Activated CD8-positive, alpha-beta memory T cell treated with anti-CD3 and anti-CD28 coated beads for 4 hours (primary cell): ENCODE data around the gene ALPK1.
"Not testable (repeated sequence)": the region's sequence is repeated elsewhere in the genome, so short reads cannot be mapped to it uniquely, and the experiment has no call there.

Experiments
- DNase-seq, 2 donors: peaks; one replicate each; pipeline ENCODE4 v3.0.0-alpha.2; 2020; ENCODE audit warnings: low read depth in 2 of 2

The ALPK1 gene

DNA sequence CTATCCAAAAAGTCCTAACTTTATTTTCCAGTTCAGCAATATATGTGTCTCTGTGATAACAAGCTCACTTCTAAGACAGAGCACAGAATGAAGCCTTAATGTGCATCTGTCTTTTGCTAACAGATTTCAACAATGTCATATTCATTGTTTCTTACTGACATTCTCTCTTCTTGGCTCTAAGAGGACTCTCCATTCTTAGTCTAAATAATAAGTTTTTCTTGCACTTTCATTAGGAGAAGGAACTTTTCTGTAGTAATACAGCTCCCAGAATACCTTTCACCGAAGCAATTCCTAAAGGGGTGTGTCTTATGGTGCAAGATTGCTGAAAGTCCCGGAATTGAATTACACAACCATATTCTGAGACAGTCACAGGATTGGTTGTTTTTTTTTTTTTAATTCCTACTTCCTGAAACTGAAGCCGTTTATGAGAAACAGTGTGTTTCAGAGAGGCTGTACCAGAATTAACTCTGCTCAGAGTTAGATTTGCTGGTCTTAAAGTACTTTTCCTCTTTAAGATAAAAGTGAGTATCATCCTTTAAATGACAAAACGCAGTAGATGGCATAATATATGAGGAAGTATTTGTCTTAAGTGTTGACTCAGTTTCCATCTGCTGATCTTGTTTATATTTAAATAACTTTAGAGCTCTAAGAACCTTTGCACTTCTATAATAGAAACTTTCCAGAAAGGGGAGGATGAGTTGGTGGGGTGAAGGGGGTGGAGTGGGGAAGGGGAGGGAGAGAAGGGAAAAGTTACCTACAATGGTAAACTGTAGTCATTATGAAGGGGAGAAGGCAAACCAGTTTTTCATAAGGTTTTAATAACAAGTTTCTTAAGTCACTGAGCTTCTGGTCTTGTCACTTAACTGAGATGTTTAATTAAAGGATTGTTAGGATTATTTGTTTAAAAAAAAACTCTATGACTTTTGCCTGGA lies at the start of gene ALPK1:
ALPK1 (plus strand) TSS at position 421 of the 932 bp plus-strand sequence.
- no peak for DNase-seq

DNA sequence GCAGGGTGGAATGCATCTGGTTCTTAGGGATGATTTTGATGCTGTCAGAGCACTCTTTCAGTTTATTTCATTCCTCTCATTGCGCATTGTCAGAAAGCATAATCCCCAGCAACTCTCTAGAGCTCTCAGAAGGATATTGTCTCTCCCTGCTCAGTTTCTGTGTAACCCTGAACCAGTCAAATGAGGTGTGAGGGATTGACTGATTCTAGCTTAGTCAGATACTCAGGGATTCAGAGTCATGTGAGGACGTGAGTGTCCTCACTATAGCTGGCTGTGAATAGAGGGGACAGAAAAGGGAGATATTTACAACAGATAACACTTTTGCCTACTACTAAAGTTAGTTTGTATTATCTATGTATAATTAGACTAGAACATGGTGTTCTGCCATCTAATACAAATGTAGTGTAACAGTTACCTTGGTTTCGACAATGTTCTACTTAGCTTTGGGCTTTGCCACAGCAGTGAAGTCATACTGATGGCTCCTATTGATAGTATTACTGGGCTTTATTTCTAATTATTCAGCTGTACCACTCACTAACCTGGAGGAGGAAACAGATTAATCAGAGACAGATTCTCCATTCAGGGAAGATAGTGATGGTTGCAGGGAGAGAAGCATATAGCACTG lies 46.0 kb upstream of the ALPK1 start:
- no peak for DNase-seq

DNA sequence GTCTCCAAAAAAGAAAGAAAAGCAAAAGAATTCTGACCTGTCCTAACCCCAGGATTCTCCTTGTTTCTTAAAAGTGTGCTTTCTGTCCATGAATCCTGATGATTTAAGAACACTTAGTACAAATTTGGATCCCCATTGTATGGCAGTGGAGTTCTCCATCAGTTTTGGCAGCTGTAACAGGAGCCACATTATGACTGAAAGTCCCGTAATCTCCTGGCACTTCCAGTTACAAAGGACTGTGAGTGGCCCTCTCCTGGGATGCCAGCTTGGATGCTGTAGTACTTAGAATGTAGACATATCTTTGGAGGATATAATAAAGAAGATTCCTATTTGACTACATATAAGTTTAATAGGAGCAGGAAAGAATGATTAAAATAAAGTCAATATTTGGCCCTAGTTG lies 44.9 kb upstream of the ALPK1 start:
- DNase-seq, result no peak

- DNase-seq, result no peak
Observed at GRCh38 chr4:112253382-112254000, 43.7 kb upstream of the ALPK1 start.

- DNase-seq, result no peak
Observed at GRCh38 chr4:112257098-112257497, 40.1 kb upstream of the ALPK1 start.

- no peak for DNase-seq
Observed at GRCh38 chr4:112266823-112267222, 30.3 kb upstream of the ALPK1 start.

- no peak for DNase-seq
Observed at GRCh38 chr4:112270051-112270450, 27.1 kb upstream of the ALPK1 start.

GRCh38 chr4:112270640-112271421 lies 26.3 kb upstream of the ALPK1 start:
- DNase-seq, result no peak

GRCh38 chr4:112272292-112272691 lies 24.9 kb upstream of the ALPK1 start:
- no peak for DNase-seq

DNA sequence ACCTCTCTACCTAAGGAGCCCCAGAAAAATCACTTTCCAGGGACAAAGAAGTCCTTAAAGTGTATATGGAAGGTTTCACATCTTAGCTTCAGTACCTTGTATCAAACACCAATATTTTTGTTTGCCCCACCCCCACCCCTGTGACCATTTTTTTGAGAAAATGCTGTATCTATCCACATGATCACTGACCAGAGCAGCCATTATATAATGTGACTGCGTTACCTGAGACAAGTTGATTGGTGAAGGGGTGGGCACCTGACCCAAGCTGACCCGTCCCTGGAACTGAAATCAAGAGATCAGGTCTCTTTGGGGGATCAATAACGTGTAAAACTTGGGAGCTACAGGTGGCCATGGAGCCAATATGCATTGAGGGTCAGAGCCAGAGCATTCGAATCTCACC lies 22.2 kb upstream of the ALPK1 start:
- no peak for DNase-seq

DNA sequence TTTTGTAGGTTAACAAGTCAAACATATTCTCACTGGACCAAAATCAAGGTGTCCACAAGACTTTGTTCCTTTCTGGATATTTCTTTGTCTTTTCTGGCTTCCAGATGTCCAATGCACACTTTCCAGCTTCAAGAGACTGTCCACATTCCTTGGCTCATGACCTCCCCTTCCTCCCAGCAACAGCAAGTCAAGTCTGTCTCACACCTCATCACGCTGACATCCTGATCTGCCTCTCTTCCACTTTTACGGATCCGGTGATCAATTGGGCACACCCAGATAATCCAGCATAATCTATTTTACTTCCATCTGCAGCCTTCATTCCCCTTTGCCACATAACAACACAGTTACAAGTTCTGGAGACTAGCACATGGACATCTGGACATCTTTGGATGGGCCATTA lies 21.1 kb upstream of the ALPK1 start:
- DNase-seq, result no peak

DNA sequence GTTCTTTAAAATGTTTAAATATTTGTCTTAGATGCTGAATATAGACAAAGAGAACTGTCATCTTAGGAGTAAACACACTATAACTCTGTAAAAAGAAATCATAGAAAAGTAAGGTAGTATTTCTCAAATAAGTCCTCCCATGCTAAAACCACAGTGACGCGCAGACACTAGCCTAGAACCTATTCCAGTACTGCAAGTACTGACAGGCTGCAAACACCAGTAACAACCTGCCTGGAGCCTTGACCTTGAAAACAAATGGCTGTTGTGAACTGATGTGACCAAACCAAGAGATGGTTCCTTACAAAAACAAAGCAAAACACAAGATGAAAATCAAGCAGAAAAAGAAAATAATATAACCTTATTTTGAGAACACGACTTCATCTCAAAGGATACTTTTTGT lies 19.9 kb upstream of the ALPK1 start:
- no peak for DNase-seq

DNA sequence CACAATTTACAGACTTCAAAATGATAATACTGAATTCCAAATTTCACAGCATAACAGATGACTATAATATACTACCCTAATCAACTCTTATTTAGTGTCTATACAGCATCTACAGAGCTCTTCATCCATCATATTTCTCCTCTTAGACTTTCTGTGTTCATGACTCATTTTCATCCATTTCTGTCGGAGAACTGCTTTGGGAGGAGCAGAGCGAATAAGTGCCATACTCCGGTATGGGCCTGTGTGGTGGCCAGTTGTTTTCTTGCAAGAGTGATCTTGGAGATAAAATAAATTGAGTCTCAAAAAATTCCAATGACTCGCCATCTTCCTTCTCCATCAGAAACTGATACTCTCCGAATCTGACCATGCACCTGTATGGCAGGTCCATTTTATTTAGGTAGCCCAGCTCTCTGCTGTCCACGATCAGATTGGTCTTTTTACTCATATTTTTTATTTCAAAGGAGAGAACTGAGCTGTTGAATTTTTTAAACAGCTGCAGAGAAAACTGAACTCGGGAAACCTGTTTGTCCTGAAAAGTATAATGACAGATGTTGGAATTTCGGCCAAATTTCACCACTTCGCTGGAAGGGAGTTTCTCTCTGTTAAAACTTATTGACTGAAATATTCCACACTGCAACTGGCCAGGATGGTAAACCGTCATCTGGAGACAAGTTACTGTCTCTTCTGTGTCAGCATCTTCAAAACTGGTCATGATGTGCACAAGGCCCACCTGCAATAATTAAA lies 19.3 kb upstream of the ALPK1 start:
- no peak for DNase-seq

DNA sequence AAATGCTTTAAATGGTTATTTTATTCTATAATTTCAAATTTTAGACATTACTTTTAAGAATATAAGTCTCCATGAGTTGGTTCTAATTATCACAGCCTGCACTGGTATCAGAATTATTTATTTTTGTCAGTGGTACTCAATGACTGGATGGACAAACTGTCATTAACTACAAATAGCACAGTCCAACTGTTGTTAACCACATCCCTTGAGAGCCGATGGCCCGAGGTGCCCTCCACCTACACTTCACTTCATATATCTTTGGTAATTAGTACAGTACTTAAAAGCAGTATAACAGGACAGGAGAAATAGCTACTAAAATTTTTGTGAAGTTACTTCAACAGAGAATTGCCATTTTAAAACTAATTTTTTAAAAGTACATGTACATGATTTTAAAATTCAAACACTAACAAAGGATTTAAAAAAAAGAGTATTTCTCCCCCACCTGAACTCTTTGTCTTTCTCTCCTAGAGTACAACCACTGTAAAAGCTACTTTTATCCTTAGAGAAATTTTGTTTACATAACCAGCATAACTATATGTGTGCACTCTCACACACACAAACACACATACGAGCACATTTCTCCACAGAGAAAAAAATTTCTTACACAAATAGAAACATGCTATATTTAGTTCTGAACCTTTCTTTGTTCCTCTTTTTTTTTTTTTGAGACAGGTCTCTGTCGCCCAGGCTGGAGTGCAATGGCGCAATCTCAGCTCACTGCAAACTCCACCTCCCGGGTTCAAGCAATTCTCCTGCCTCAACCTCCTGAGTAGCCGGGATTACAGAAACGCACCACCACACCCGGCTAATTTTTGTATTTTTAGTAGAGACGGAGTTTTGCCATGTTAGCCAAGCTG lies 17.9 kb upstream of the ALPK1 start:
- DNase-seq, result no peak

GRCh38 chr4:112279882-112280315 lies 17.3 kb upstream of the ALPK1 start:
- DNase-seq, result no peak

DNA sequence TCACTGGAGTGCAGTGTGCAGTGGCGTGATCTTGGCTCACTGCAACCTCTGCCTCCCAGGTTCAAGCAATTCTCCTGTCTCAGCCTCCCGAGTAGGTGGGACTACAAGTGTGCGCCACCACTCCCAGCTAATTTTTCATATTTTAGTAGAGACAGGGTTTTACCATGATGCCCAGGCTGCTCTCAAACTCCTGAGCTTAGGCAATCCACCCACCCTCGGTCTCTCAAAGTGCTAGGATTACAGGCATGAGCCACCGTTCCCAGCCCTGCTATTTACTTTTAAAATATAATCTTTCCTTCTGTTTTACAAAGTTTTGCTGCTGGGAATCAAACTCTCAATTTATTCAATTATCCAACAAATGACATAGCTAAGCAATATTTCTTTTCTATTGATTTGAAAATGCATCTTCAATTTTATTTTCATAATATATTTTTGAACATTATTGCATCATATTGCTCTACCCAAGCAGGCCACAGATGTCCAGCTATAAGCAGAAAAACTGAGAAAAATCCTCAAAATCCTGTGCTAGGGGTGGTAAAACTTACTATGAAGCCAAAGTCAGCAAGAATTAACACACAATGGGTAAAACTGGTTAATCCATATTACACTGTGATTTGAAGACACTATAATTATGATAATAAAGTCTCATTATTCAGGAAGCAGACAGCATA lies 16.6 kb upstream of the ALPK1 start:
- no peak for DNase-seq

DNA sequence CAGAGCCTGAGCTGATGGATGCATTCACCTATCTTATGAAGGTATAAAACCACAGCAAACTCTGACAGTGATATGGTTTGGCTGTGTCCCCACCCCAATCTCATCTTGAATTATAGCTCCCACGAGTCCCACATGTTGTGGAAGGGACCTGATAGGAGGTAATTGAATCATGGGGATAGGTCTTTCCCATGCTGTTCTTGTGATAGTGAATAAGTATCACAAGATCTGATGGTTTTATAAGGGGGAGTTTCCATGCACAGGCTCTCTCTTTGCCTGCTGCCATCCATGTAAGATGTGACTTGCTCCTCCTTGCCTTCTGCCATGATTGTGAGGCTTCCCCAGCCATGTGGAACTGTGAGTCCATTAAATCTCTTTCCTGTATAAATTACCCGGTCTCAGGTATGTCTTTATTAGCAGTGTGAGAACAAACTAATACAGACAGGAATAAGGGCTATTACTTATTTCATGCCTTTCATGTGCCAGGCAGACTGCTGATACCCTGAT lies 15.2 kb upstream of the ALPK1 start:
- DNase-seq, result not testable (repeated sequence)

- no peak for DNase-seq
Observed at GRCh38 chr4:112282860-112283667, 14.1 kb upstream of the ALPK1 start.

DNA sequence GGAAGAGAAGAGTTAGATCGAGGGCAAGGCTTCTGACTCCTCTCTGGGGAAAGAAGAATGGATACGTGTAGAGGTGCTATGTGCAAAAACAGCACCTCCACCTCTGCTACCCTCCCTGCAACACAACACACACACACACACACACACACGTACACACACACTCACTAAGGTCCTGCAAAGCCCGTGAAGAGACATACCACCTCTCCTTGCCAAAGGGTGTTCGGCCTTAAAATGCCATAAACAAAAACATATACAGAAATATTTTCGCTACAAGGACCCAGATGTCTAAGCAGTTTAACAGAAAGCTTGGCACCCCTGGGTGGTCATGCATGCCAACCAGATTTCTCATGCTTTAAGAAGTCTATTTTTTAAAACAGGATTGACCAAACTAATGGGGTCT lies 13.0 kb upstream of the ALPK1 start:
- DNase-seq, result no peak
